Tibial artery (tissue), 4 donors: ENCODE data around the gene STRIP2.
"Not testable (repeated sequence)": the region's sequence is repeated elsewhere in the genome, so short reads cannot be mapped to it uniquely, and the experiment has no call there.

Experiments
- DNase-seq, 2 donors: peaks; one replicate each; pipeline ENCODE4 v3.0.0-alpha.2; 2019
- H3K27ac ChIP-seq, 2 donors: fragments of 200-600 bp; sonication (generic) in 1 of 2; 1 replicate in 1 of 2; 2 replicates in 1 of 2; pipeline ENCODE4 v1.5.1; 2018 to 2019; ENCODE audit warnings: mild to moderate bottlenecking in 1 of 2
- H3K27me3 ChIP-seq, 2 donors: fragments of 200-600 bp; sonication (generic) in 1 of 2; one replicate each; pipeline versions ENCODE4 v1.5.1 to v1.6.0; 2016 to 2019
- H3K36me3 ChIP-seq, 3 donors: fragments of 200-600 bp; sonication (generic) in 2 of 3; one replicate each; pipeline ENCODE4 v1.5.1; 2016 to 2019; ENCODE audit warnings: mild to moderate bottlenecking in 2 of 3
- H3K4me1 ChIP-seq, 4 donors: fragments of 200-600 bp; sonication (generic) in 2 of 4; 1 replicate in 3 of 4; 2 replicates in 1 of 4; pipeline ENCODE4 v1.5.1; 2016 to 2019
- H3K4me3 ChIP-seq, 2 donors: fragments of 200-600 bp; sonication (generic) in 1 of 2; 1 replicate in 1 of 2; 2 replicates in 1 of 2; pipeline ENCODE4 v1.5.1; 2018 to 2019; ENCODE audit warnings: mild to moderate bottlenecking in 2 of 2
- H3K9me3 ChIP-seq, 3 donors: fragments of 200-600 bp; sonication (generic) in 1 of 3; one replicate each; pipeline ENCODE4 v1.5.1; 2016 to 2019
- CTCF ChIP-seq, 2 experiments: fragments of 200-600 bp in 1 of 2; fragments of 450-650 bp in 1 of 2; IDR thresholded peaks; one replicate each; pipeline ENCODE4 v1.5.1; 2017 to 2019; ENCODE audit warnings: antibody characterized with exemption in 2 of 2, mild to moderate bottlenecking in 1 of 2, moderate library complexity in 1 of 2
- intact Hi-C: fragments of 100-400 bp; cut with DNase I; formaldehyde crosslinking; loops from one replicate; pipeline ENCODE4 v1.15.0; 2023; ENCODE audit warnings: low total_unique reads

STRIP2 gene

GRCh38 chr7:129443612-129444011 is 9.4 kb downstream of the STRIP2 start:
- no peak overlapping the region for H3K27ac ChIP-seq
- no peak for TF ChIP-seq CTCF (IDR thresholded peaks at IDR 0.05)
- H3K4me3 ChIP-seq, result no peak overlapping the region
- no peaks in the 10 kb centered on the region for H3K36me3 ChIP-seq
- no peaks in the 10 kb centered on the region for H3K4me1 ChIP-seq
- DNase-seq, result no peak
- intact Hi-C loops, result no loop called here
- H3K27me3 ChIP-seq, result no peaks in the 10 kb centered on the region
- peaks cover 0 to 9% (median 0%) of the 10 kb centered on the region in 3 donors for H3K9me3 ChIP-seq

- H3K4me3 ChIP-seq, H3K27me3 ChIP-seq, H3K27ac ChIP-seq, H3K36me3 ChIP-seq, H3K4me1 ChIP-seq, intact Hi-C loops, DNase-seq: not testable (repeated sequence)
- peaks cover 0 to 17% (median 0%) of the 10 kb centered on the region in 3 donors for H3K9me3 ChIP-seq
Measured at GRCh38 chr7:129444776-129445175, 10.5 kb downstream of the STRIP2 start.

- H3K27me3 ChIP-seq, intact Hi-C loops, H3K27ac ChIP-seq: not testable (repeated sequence)
Measured at GRCh38 chr7:129446925-129447324, 12.7 kb downstream of the STRIP2 start.

GRCh38 chr7:129447445-129447844 is 13.2 kb downstream of the STRIP2 start:
- H3K36me3 ChIP-seq, H3K27ac ChIP-seq, H3K4me3 ChIP-seq, DNase-seq, H3K27me3 ChIP-seq, intact Hi-C loops, H3K4me1 ChIP-seq: not testable (repeated sequence)
- peaks cover 0 to 17% (median 0%) of the 10 kb centered on the region in 3 donors for H3K9me3 ChIP-seq

More at GRCh38 chr7:129446925-129447324, 12.7 kb downstream of the STRIP2 start:
- H3K4me3 ChIP-seq, H3K4me1 ChIP-seq, DNase-seq, H3K36me3 ChIP-seq: not testable (repeated sequence)
- peaks cover 0 to 17% (median 0%) of the 10 kb centered on the region in 3 donors for H3K9me3 ChIP-seq

GRCh38 chr7:129448608-129449007 is 14.4 kb downstream of the STRIP2 start:
- H3K9me3 ChIP-seq, result peaks cover 0 to 17% (median 0%) of the 10 kb centered on the region in 3 donors
- DNase-seq, intact Hi-C loops, H3K4me1 ChIP-seq, H3K4me3 ChIP-seq, H3K27ac ChIP-seq, H3K36me3 ChIP-seq, H3K27me3 ChIP-seq: not testable (repeated sequence)

GRCh38 chr7:129450295-129450694 is 16.1 kb downstream of the STRIP2 start:
- DNase-seq, result no peak
- Histone ChIP-seq H3K4me1 (no peaks in the 10 kb centered on the region), H3K27me3 (no peaks in the 10 kb centered on the region), H3K4me3 (no peak overlapping the region), H3K27ac (no peak overlapping the region), H3K36me3 (no peaks in the 10 kb centered on the region), H3K9me3 (peaks cover 0 to 17% (median 0%) of the 10 kb centered on the region in 3 donors)
- intact Hi-C loops, result no loop called here
- no peak for TF ChIP-seq CTCF (IDR thresholded peaks at IDR 0.05)

- H3K4me3 ChIP-seq, result no peak overlapping the region
- no peak overlapping the region for H3K27ac ChIP-seq
- H3K36me3 ChIP-seq, result no peaks in the 10 kb centered on the region
- peaks cover 0 to 17% (median 0%) of the 10 kb centered on the region in 3 donors for H3K9me3 ChIP-seq
- DNase-seq, result no peak
- no peaks in the 10 kb centered on the region for H3K4me1 ChIP-seq
- H3K27me3 ChIP-seq, result no peaks in the 10 kb centered on the region
- intact Hi-C loops, result no loop called here
- no peak for TF ChIP-seq CTCF (IDR thresholded peaks at IDR 0.05)
Measured at GRCh38 chr7:129452589-129453231, 18.5 kb downstream of the STRIP2 start.
